ENCODE measurements around the gene FUT2.

DNA sequence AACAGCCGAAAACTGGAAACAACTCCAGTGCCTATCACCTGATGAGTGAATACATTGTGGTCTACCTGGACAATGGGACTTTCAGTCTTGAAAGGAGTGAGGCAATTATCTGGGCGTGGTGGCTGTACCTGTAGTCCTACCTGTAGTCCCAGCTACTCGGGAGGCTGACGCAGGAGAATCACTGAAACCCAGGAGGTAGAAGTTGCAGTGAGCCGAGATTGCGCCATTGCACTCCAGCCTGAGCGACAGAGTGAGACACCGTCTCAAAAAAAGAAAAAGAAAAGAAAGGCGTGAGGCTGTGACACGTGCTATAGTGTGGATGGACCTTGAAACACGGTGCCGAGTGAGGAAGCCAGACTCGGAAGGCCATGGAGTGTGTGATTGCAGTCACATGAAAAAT lies 18.9 kb upstream of the FUT2 start:
- TF ChIP-seq POLR2AphosphoS5 (IDR thresholded peaks at IDR 0.05; ENCODE audit: low read depth, low read length) (no peak), POLR2A (IDR thresholded peaks at IDR 0.05; ENCODE audit: low read depth, low read length) (no peak)
